NOMO-1 (cell line): ENCODE results near the gene ALLC.
"Not testable (repeated sequence)": the region's sequence is repeated elsewhere in the genome, so short reads cannot be mapped to it uniquely, and the experiment has no call there.

Experiments used
- DNase-seq, 2 experiments: peaks; one replicate each; lab custom pipeline; 2025; ENCODE audit not compliant: unreplicated experiment in 2 of 2; lab: John Stamatoyannopoulos, UW

Gene ALLC

DNA sequence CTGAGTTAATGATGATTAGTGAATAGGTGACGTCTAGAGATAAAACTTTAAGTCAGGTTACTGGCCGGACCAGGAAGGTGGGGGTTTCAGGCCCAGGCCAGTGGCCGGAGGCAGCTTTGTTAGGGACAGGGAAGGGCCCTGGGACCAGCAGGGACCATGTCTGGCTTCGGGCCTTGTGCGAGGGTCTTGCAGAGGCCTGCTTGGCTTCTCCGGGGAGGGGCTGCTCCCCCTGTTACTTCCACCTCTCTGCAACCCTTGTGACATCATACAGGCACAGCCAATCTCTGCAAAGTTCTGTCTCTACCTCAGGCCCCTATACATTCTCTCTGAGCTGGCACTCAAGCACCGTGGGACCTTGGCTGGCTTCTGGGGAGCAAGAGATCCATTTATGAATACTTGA lies at the start of gene ALLC:
ALLC (plus strand) TSS at position 320 of the 400 bp plus-strand sequence. CDS start 12,958 bp downstream, outside the sequence.
- no peak for DNase-seq

GRCh38 chr2:3608373-3609278 lies 49.4 kb upstream of the ALLC start:
- DNase-seq = no peak

DNA sequence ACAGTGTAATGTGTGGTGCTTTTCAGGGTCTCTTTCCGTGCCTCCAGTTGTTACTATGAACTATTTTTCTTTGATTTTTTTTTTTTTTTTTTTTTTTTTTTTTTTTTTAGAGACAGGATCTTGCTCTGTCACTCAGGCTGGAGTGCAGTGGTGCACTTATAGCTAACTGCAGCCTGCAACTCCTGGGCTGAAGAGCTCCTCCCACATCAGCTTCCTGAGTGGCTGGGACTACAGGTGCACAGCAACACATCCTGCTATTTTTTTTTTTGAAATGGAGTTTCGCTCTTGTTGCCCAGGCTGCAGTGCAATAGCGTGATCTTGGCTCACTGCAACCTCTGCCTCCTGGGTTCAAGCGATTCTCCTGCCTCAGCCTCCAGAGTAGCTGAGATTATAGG lies 48.7 kb upstream of the ALLC start:
- not testable (repeated sequence) for DNase-seq

GRCh38 chr2:3610415-3610814 lies 47.6 kb upstream of the ALLC start:
- DNase-seq = no peak

DNA sequence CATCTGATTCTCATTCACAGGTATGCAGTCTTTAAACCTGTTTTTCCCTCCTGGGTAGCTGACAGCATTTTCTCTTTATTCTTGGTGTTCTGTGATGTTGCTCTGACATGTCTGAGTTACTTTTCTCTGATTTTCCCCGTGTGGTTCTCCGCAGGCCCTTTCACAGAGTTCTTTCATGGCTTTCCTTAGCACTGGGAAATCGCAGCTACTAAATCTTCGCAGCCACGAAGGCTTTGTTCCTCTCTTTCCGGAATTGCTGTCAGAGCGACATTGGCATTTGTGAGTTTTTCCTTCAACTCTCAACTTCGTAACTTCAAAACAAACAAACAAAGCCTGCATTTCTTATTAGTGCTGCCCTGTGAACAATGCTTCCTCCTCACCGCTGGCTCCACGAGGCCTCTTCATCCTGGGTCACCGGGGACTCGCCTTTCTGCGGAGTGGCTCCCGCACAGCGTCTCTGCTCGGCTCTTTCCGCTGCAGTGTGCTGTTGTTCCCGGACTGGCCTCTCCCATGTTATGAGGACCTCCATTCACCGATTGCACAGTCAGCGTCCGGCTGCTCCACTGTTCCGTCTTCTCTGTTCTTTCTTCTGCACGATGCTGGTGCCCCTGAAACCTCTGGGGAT lies 47.0 kb upstream of the ALLC start:
- no peak for DNase-seq

GRCh38 chr2:3611589-3611988 lies 46.4 kb upstream of the ALLC start:
- no peak for DNase-seq

- DNase-seq = no peak
Measured at GRCh38 chr2:3612639-3613523, 45.1 kb upstream of the ALLC start.

- DNase-seq = no peak
Measured at GRCh38 chr2:3613524-3613905, 44.5 kb upstream of the ALLC start.

DNA sequence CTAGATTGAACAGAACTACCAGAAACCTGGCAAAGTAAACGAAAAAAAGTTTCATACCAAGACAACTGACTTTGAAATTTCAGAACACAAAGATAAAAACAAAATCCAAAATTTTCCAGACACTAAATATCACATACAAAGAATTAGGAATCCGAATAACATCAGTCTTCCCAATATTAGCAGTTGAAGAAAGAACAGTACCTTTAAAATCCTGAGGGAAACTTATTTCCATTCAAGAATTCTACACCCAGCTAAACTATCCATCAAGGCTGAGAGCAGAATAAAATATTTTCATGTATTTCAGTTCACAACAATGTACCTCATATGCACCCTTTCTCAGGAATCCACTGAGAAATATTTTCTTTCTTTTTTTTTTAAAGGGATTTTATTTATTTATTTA lies 43.3 kb upstream of the ALLC start:
- not testable (repeated sequence) for DNase-seq

- not testable (repeated sequence) for DNase-seq
Measured at GRCh38 chr2:3615541-3616200, 42.3 kb upstream of the ALLC start.

- DNase-seq = not testable (repeated sequence)
Measured at GRCh38 chr2:3616435-3617197, 41.4 kb upstream of the ALLC start.

GRCh38 chr2:3617198-3617890 lies 40.7 kb upstream of the ALLC start:
- DNase-seq = no peak

GRCh38 chr2:3618367-3618766 lies 39.6 kb upstream of the ALLC start:
- no peak for DNase-seq

GRCh38 chr2:3619033-3619432 lies 39.0 kb upstream of the ALLC start:
- no peak for DNase-seq

- not testable (repeated sequence) for DNase-seq
Measured at GRCh38 chr2:3619661-3620060, 38.3 kb upstream of the ALLC start.

GRCh38 chr2:3620834-3621233 lies 37.2 kb upstream of the ALLC start:
- DNase-seq = no peak

DNA sequence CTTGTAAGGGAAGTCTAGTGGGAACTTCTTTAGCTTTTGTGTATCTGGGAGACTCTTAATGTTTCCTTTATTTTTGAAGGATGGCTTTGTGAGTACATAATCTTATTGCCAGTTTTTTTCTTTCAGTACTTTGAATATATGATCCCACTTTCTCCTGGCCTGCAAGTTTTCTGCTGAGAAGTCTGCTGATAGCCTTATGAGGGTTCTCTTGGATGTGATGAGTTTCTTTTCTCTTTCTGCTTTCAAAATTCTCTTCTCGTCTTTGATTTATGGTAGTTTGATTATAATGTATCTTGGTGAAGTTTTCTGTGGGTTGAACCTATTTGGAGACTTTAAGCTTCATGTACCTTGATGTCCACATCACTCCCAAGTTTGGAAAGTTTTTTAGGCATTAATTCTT lies 35.0 kb upstream of the ALLC start:
- DNase-seq = no peak

- DNase-seq = no peak
Measured at GRCh38 chr2:3624059-3624794, 33.8 kb upstream of the ALLC start.

DNA sequence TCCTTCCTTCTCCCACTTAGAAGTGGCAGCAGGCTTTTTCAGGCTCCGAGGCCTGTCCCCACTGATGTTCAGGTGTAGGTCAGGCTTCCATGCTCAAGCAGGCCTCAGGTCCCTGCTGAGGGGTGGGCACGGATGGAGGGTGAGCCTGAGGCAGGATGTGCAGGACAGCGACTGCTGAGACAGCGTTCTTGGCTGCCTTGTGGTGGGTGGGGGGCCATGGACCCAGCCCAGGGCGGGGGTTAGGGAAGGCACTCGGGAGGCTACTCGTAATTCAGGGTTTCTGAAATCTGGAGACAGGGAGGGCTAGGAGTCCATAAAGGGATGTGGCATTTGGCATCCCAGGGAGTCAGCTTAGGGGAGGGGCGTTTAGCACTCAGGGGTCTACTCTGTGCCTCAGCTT lies 32.8 kb upstream of the ALLC start:
- DNase-seq = no peak
